Smooth muscle cell (in vitro differentiated cells): Measurements from ENCODE around the gene SPIN2A. TPM values are rescaled to one million over a fixed set of nuclear protein-coding genes. Genes with fewer than 3 reads are reported as not detected.
A peak's percentile ranks its signal among the peaks of the same experiment; 100 is the strongest.
"Not testable (repeated sequence)": the region's sequence is repeated elsewhere in the genome, so short reads cannot be mapped to it uniquely, and the experiment has no call there.

Source experiments
- DNase-seq: peaks from one replicate; lab custom pipeline; 2025; ENCODE audit not compliant: unreplicated experiment; lab: John Stamatoyannopoulos, UW
- H2AFZ ChIP-seq: fragments of 200-600 bp; sonication (generic); 2 replicates; pipeline ENCODE4 v1.6.0; 2016; ENCODE audit warnings: antibody characterized with exemption, low read depth, mild to moderate bottlenecking
- H3F3A ChIP-seq: fragments of 200-600 bp; sonication (generic); 2 replicates; pipeline ENCODE4 v1.6.0; 2017; ENCODE audit warnings: antibody characterized with exemption, low read depth
- H3K27ac ChIP-seq: fragments of 200-600 bp; sonication (generic); 2 replicates; pipeline ENCODE4 v1.5.1; 2016; ENCODE audit warnings: low read depth, mild to moderate bottlenecking
- H3K27me3 ChIP-seq: fragments of 200-600 bp; sonication (generic); 2 replicates; pipeline ENCODE4 v1.6.1; 2016; ENCODE audit warnings: low read depth, mild to moderate bottlenecking
- H3K36me3 ChIP-seq: fragments of 200-600 bp; sonication (generic); 2 replicates; pipeline ENCODE4 v1.5.1; 2016; ENCODE audit warnings: low read depth
- H3K4me1 ChIP-seq: fragments of 200-600 bp; sonication (generic); 2 replicates; pipeline ENCODE4 v1.5.1; 2016; ENCODE audit warnings: low read depth
- H3K4me2 ChIP-seq: fragments of 200-600 bp; sonication (generic); 2 replicates; pipeline ENCODE4 v1.6.0; 2016; ENCODE audit warnings: mild to moderate bottlenecking
- H3K4me3 ChIP-seq: fragments of 200-600 bp; sonication (generic); 2 replicates; pipeline ENCODE4 v1.5.1; 2016; ENCODE audit warnings: mild to moderate bottlenecking
- H3K79me2 ChIP-seq: fragments of 200-600 bp; sonication (generic); 2 replicates; pipeline ENCODE4 v1.6.0; 2016; ENCODE audit warnings: low read depth, mild to moderate bottlenecking
- H3K9ac ChIP-seq: fragments of 200-600 bp; sonication (generic); 2 replicates; pipeline ENCODE4 v1.6.0; 2016; ENCODE audit warnings: low read depth
- H3K9me3 ChIP-seq: fragments of 200-600 bp; sonication (generic); replicated peaks from 2 replicates; pipeline ENCODE4 v1.5.1; 2016; ENCODE audit warnings: low read depth
- H4K20me1 ChIP-seq: fragments of 200-600 bp; sonication (generic); 2 replicates; pipeline ENCODE4 v1.6.0; 2016; ENCODE audit warnings: low read depth
- WGBS: methylation state at CpG from one replicate; pipeline ENCODE4 v1.1.7; 2016; ENCODE audit warnings: low lambda C conversion rate; 5-methylcytosine and 5-hydroxymethylcytosine counted together
- polyA plus RNA-seq: library from polyadenylated mRNA; unstranded; fragments of >200 nt; fragmentation: Nextera tagmentation; extraction: Ambion mirVana; gene quantifications from 2 replicates; pipeline ENCODE4 v1.2.1, GENCODE V29; 2016
- total RNA-seq: library from RNA; depleted of rRNA; stranded (reverse); fragments of >200 nt; gene quantifications from 2 replicates; pipeline ENCODE4 v1.2.3, GENCODE V29; 2014
- TF ChIP-seq, protein P1 (sequence below): fragments of 200-600 bp; sonication (generic); IDR thresholded peaks from 2 replicates; pipeline ENCODE4 v1.5.1; 2017; ENCODE audit warnings: borderline replicate concordance, mild to moderate bottlenecking, antibody characterized with exemption; ENCODE audit not compliant: insufficient read depth, poor library complexity, severe bottlenecking

The SPIN2A gene
- total and polyA plus RNA-seq, 2 experiments from 2014 or later: 0.54 to 2.2 TPM

DNA sequence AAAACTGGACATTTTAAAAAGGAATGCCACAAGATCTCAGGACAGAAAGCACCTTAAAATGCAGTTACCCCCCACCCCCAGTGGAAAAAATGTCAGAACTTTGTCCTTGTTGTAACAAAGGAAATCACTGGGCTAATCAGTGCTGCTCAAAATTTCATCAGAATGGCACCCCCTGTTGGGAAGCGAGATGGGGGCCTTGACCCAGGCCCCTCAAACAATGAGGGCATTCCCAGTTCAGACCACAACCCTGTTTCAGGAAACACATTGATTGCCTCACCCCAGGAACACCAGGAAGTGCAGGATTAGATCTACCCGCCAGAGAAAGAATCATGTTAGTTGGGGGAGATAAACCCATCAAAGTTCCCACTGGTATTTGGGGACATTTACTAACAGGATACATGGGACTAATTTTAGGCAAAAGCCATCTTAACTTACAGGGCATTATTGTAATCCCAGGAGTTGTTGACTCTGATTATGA, 32.2 kb downstream of the SPIN2A start:
- no peaks in the 10 kb centered on the region for H3K4me1 ChIP-seq
- H4K20me1 ChIP-seq: no peaks in the 10 kb centered on the region
- H3K79me2 ChIP-seq: no peaks in the 10 kb centered on the region
- no peak overlapping the region for H3K27ac ChIP-seq
- TF ChIP-seq, protein P1, sequence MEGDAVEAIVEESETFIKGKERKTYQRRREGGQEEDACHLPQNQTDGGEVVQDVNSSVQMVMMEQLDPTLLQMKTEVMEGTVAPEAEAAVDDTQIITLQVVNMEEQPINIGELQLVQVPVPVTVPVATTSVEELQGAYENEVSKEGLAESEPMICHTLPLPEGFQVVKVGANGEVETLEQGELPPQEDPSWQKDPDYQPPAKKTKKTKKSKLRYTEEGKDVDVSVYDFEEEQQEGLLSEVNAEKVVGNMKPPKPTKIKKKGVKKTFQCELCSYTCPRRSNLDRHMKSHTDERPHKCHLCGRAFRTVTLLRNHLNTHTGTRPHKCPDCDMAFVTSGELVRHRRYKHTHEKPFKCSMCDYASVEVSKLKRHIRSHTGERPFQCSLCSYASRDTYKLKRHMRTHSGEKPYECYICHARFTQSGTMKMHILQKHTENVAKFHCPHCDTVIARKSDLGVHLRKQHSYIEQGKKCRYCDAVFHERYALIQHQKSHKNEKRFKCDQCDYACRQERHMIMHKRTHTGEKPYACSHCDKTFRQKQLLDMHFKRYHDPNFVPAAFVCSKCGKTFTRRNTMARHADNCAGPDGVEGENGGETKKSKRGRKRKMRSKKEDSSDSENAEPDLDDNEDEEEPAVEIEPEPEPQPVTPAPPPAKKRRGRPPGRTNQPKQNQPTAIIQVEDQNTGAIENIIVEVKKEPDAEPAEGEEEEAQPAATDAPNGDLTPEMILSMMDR: no peak
- no peaks in the 10 kb centered on the region for H3K27me3 ChIP-seq
- no peak overlapping the region for H3K4me3 ChIP-seq
- H3F3A ChIP-seq: no peaks in the 10 kb centered on the region
- no peak for DNase-seq
- H3K9me3 ChIP-seq: no peaks in the 10 kb centered on the region
- peaks cover 7% of the 10 kb centered on the region for H3K36me3 ChIP-seq
- no peak overlapping the region for H3K4me2 ChIP-seq
- 65% methylated on average over 2 of the region's 2 CpGs for WGBS
- no peak overlapping the region for H3K9ac ChIP-seq
- H2AFZ ChIP-seq: no peak overlapping the region

GRCh38 chrX:57104406-57104805, 32.8 kb downstream of the SPIN2A start:
- no peak overlapping the region for H2AFZ ChIP-seq
- H3K9me3 ChIP-seq: no peaks in the 10 kb centered on the region
- no peak for DNase-seq
- H3K4me2 ChIP-seq: no peak overlapping the region
- no peak overlapping the region for H3K9ac ChIP-seq
- no peaks in the 10 kb centered on the region for H3K27me3 ChIP-seq
- no peaks in the 10 kb centered on the region for H3F3A ChIP-seq
- H3K4me3 ChIP-seq: no peak overlapping the region
- no peaks in the 10 kb centered on the region for H3K79me2 ChIP-seq
- no peak overlapping the region for H3K27ac ChIP-seq
- no peaks in the 10 kb centered on the region for H3K4me1 ChIP-seq
- WGBS: 65% methylated on average over 4 of the region's 4 CpGs
- H3K36me3 ChIP-seq: peaks cover 7% of the 10 kb centered on the region
- no peaks in the 10 kb centered on the region for H4K20me1 ChIP-seq
- TF ChIP-seq, protein P1: no peak

- no peak for DNase-seq
- Histone ChIP-seq H3K27me3 (no peaks in the 10 kb centered on the region), H3K4me2 (no peak overlapping the region), H3K9ac (no peak overlapping the region), H3F3A (no peaks in the 10 kb centered on the region), H3K9me3 (no peaks in the 10 kb centered on the region), H3K4me3 (no peak overlapping the region), H4K20me1 (no peaks in the 10 kb centered on the region), H3K27ac (peak overlapping the region; percentile 31), H2AFZ (no peak overlapping the region), H3K36me3 (peaks cover 7% of the 10 kb centered on the region), H3K79me2 (no peaks in the 10 kb centered on the region), H3K4me1 (no peaks in the 10 kb centered on the region)
- WGBS: 82% methylated on average over 3 of the region's 3 CpGs
- TF ChIP-seq, protein P1: no peak
These were observed 33.7 kb downstream of the SPIN2A start for GRCh38 chrX:57103489-57103888.

DNA sequence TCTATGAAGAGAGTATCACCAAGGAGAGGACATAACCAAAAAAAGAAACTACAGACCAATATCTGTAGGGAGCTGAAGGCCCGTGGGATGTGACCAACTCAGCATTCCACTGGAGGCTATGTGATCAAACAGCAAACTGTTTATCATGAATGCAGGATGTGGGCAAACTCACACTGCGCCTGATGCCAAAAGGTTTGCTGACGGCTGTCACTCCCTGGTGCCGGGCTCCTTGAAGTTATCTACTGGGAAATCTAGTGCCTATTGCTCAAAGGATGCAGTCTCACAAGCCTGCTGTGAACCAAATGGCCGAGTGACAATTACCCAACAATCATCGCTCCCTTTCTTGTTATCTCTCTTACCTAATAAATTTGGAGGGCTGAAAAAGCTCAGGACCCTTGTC, 34.3 kb downstream of the SPIN2A start:
- 70% methylated on average over 6 of the region's 6 CpGs for WGBS
- H3K79me2 ChIP-seq, H3K9me3 ChIP-seq, H3K4me2 ChIP-seq, H3K36me3 ChIP-seq, DNase-seq, H3K4me1 ChIP-seq, H3F3A ChIP-seq, H3K27me3 ChIP-seq, H3K9ac ChIP-seq, H3K4me3 ChIP-seq, H2AFZ ChIP-seq, H4K20me1 ChIP-seq: not testable (repeated sequence)
- peak overlapping the region; percentile 31 for H3K27ac ChIP-seq

Other genes with a start within 250 kb of the SPIN2A start
- gene SPIN3, start 141.9 kb downstream of the SPIN2A start, total RNA-seq: 7.8 and 8.0 TPM in 2 replicates
- gene SPIN3, start 141.9 kb downstream of the SPIN2A start, polyA plus RNA-seq: 2.4 and 4.3 TPM in 2 replicates
- 2.8 and 3.6 TPM in 2 replicates for gene SPIN2B, start 15.8 kb downstream of the SPIN2A start, total RNA-seq
- gene SPIN2B, start 15.8 kb downstream of the SPIN2A start, polyA plus RNA-seq: 4.3 and 7.6 TPM in 2 replicates
- 0.99 and 1.6 TPM in 2 replicates for gene FAAH2, start 149.3 kb upstream of the SPIN2A start, total RNA-seq
- gene FAAH2, start 149.3 kb upstream of the SPIN2A start, polyA plus RNA-seq: 0.37 and 1.4 TPM in 2 replicates